Keratinocyte (primary cell): ENCODE data around the gene CST1. TPM values are rescaled to one million over a fixed set of nuclear protein-coding genes. Genes with fewer than 3 reads are reported as not detected.
"Not testable (repeated sequence)": the region's sequence is repeated elsewhere in the genome, so short reads cannot be mapped to it uniquely, and the experiment has no call there.

Experiments used
- DNase-seq: peaks from one replicate; pipeline ENCODE4 v3.0.0-alpha.2; 2011; ENCODE audit warnings: low read depth, missing footprints, low spot score
- FAIRE-seq: peaks from 2 replicates; lab custom pipeline; 2011; peaks lifted over from hg19 to GRCh38; lab: Jason Lieb, UNC
- H2AFZ ChIP-seq: 2 replicates; pipeline ENCODE4 v1.6.0; 2012; ENCODE audit warnings: low read length, control low read depth, inconsistent platforms; ENCODE audit not compliant: control insufficient read depth
- H3K27ac ChIP-seq: 2 replicates; pipeline ENCODE4 v1.5.1; 2011; ENCODE audit warnings: low read length; ENCODE audit not compliant: control insufficient read depth, insufficient read depth
- H3K27me3 ChIP-seq: 3 replicates; pipeline ENCODE4 v1.6.0; 2011; ENCODE audit warnings: low read length; ENCODE audit not compliant: control insufficient read depth, insufficient read depth; ENCODE audit errors: extremely low read depth
- H3K36me3 ChIP-seq, 2 experiments: 2 replicates in 1 of 2; 3 replicates in 1 of 2; pipeline ENCODE4 v1.5.1; 2011; ENCODE audit warnings: low read length in 2 of 2, mild to moderate bottlenecking in 1 of 2; ENCODE audit not compliant: control insufficient read depth in 2 of 2, insufficient read depth in 2 of 2; ENCODE audit errors: extremely low read depth in 1 of 2
- H3K4me1 ChIP-seq: 3 replicates; pipeline ENCODE4 v1.5.1; 2011; ENCODE audit warnings: low read length; ENCODE audit not compliant: control insufficient read depth, insufficient read depth; ENCODE audit errors: extremely low read depth
- H3K4me2 ChIP-seq: 3 replicates; pipeline ENCODE4 v1.6.0; 2011; ENCODE audit warnings: low read depth, low read length; ENCODE audit not compliant: control insufficient read depth, insufficient read depth; ENCODE audit errors: extremely low read depth
- H3K4me3 ChIP-seq, 3 experiments: fragments of 200-600 bp in 1 of 3; sonication (generic) in 1 of 3; 2 replicates in 2 of 3; 3 replicates in 1 of 3; pipeline ENCODE4 v1.5.1; 2011 to 2016; ENCODE audit warnings: low read length in 3 of 3, mild to moderate bottlenecking in 3 of 3, control low read depth in 2 of 3, inconsistent platforms in 1 of 3, low read depth in 1 of 3, mixed read lengths in 1 of 3, mixed run types in 1 of 3, moderate library complexity in 1 of 3; ENCODE audit not compliant: control insufficient read depth in 2 of 3, insufficient read depth in 2 of 3; ENCODE audit errors: extremely low read depth in 1 of 3
- H3K79me2 ChIP-seq: 2 replicates; pipeline ENCODE4 v1.6.0; 2012; ENCODE audit warnings: low read length; ENCODE audit not compliant: control insufficient read depth, insufficient read depth
- H3K9ac ChIP-seq: 3 replicates; pipeline ENCODE4 v1.6.0; 2011; ENCODE audit warnings: low read length; ENCODE audit not compliant: control insufficient read depth, insufficient read depth; ENCODE audit errors: extremely low read depth
- H3K9me1 ChIP-seq: 3 replicates; pipeline ENCODE4 v1.6.0; 2011; ENCODE audit warnings: low read length; ENCODE audit not compliant: control insufficient read depth, insufficient read depth; ENCODE audit errors: extremely low read depth
- H3K9me3 ChIP-seq: 2 replicates; pipeline ENCODE4 v1.5.1; 2012; ENCODE audit warnings: low read depth, low read length; ENCODE audit not compliant: control insufficient read depth
- H4K20me1 ChIP-seq: 3 replicates; pipeline ENCODE4 v1.6.0; 2011; ENCODE audit warnings: low read length; ENCODE audit not compliant: control insufficient read depth, insufficient read depth; ENCODE audit errors: extremely low read depth
- EZH2 ChIP-seq: IDR thresholded peaks from one replicate; pipeline ENCODE4 v1.6.1; 2012; ENCODE audit warnings: inconsistent platforms, mild to moderate bottlenecking, low read length, moderate library complexity
- dilution Hi-C: fragments of 300-500 bp; cut with MboI; formaldehyde crosslinking; loops from one replicate; pipeline ENCODE4 v1.7.0; 2020; ENCODE audit warnings: low sequenced_read_pairs; ENCODE audit not compliant: extremely low pct_ligation_motif_present
- polyA plus RNA-seq, 5 experiments: library from polyadenylated mRNA; depleted of rRNA in 3 of 5; stranded (reverse) in 3 of 5; stranded (forward) in 1 of 5; unstranded in 1 of 5; fragments of >200 nt; gene quantifications; 1 replicate in 1 of 5; 2 replicates in 3 of 5; 3 replicates in 1 of 5; pipeline versions ENCODE4 v1.2.1 to v1.2.3, GENCODE V29; 2011 to 2012; ENCODE audit warnings: missing spikeins in 2 of 5, low read depth in 1 of 5, low replicate concordance in 1 of 5
- TF ChIP-seq, protein P1 (sequence below), 3 experiments: IDR thresholded peaks in 1 of 3; conservative IDR thresholded peaks in 1 of 3; optimal IDR thresholded peaks in 1 of 3; 2 replicates in 2 of 3; 3 replicates in 1 of 3; pipeline versions ENCODE3 to v1.5.1; 2011; ENCODE audit warnings: low read length in 3 of 3, mild to moderate bottlenecking in 3 of 3, moderate library complexity in 2 of 3, control low read depth in 1 of 3, inconsistent platforms in 1 of 3; ENCODE audit not compliant: insufficient read depth in 2 of 3; ENCODE audit errors: extremely low read depth in 1 of 3

CST1 gene
- polyA plus RNA-seq, 1 donor (not counting 4 experiments of a cell fraction or from before 2014, with no cell fraction given), result not detected

- no peaks in the 10 kb centered on the region for H3K9me1 ChIP-seq
- no peak overlapping the region for H3K9ac ChIP-seq
- no peak for TF ChIP-seq EZH2
- TF ChIP-seq, protein P1, sequence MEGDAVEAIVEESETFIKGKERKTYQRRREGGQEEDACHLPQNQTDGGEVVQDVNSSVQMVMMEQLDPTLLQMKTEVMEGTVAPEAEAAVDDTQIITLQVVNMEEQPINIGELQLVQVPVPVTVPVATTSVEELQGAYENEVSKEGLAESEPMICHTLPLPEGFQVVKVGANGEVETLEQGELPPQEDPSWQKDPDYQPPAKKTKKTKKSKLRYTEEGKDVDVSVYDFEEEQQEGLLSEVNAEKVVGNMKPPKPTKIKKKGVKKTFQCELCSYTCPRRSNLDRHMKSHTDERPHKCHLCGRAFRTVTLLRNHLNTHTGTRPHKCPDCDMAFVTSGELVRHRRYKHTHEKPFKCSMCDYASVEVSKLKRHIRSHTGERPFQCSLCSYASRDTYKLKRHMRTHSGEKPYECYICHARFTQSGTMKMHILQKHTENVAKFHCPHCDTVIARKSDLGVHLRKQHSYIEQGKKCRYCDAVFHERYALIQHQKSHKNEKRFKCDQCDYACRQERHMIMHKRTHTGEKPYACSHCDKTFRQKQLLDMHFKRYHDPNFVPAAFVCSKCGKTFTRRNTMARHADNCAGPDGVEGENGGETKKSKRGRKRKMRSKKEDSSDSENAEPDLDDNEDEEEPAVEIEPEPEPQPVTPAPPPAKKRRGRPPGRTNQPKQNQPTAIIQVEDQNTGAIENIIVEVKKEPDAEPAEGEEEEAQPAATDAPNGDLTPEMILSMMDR (optimal IDR thresholded peaks at IDR 0.05 in 1 of 3, IDR thresholded peaks at IDR 0.05 in 1 of 3, conservative IDR thresholded peaks at IDR 0.05 in 1 of 3; ENCODE audit: extremely low read depth in 1 of 3, insufficient read depth in 2 of 3, low read length in 3 of 3), result no peak
- no peak overlapping the region for H2AFZ ChIP-seq
- FAIRE-seq, result no peak
- H3K9me3 ChIP-seq, result no peaks in the 10 kb centered on the region
- no peaks in the 10 kb centered on the region for H3K79me2 ChIP-seq
- H4K20me1 ChIP-seq, result no peaks in the 10 kb centered on the region
- dilution Hi-C loops, result no loop called here
- H3K4me2 ChIP-seq, result no peak overlapping the region
- H3K4me3 ChIP-seq, result no peak overlapping the region
- H3K36me3 ChIP-seq, result no peaks in the 10 kb centered on the region
- H3K27ac ChIP-seq, result no peak overlapping the region
- no peaks in the 10 kb centered on the region for H3K4me1 ChIP-seq
- DNase-seq, result no peak
- no peaks in the 10 kb centered on the region for H3K27me3 ChIP-seq
Measured at GRCh38 chr20:23763345-23763744, 12.6 kb upstream of the CST1 start.

DNA sequence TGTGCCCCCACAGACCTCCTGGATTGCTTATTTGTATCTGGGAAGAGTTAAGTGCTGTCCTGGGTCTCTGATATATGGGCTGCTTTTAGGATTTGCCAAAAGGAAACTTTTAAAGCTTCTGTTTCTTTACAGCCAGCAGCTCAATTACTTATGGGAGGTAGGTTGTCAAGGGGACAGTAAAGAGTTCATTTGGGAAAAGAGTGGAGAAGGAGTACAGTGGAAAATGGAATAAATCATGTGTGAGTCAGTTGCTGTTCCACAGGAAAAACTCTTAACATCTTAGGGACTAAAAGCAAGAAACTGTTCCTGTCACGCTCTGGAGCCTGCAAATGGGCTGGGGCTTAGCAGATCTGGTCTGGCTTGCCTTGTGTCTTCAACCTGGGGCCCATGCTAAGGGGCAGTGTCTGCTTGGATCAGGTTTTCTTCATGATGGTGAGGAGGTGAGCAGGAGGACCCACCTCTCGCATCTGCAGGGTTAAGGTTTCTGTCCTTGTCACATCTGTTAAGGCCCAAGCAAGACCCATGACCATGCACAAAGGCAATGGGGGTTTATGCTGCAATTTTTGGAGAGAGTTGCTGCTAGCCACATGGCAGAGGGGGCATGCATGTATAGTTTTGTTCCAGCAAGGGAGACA lies 8.7 kb upstream of the CST1 start:
- H3K4me2 ChIP-seq, result no peak overlapping the region
- no peaks in the 10 kb centered on the region for H3K4me1 ChIP-seq
- no peak overlapping the region for H3K9ac ChIP-seq
- H3K4me3 ChIP-seq, result no peak overlapping the region
- H2AFZ ChIP-seq, result no peak overlapping the region
- H3K27ac ChIP-seq, result no peak overlapping the region
- no peaks in the 10 kb centered on the region for H3K36me3 ChIP-seq
- no peaks in the 10 kb centered on the region for H3K9me1 ChIP-seq
- H3K9me3 ChIP-seq, result no peaks in the 10 kb centered on the region
- H4K20me1 ChIP-seq, result no peaks in the 10 kb centered on the region
- FAIRE-seq (no peak), DNase-seq (no peak)
- TF ChIP-seq, protein P1 (optimal IDR thresholded peaks at IDR 0.05 in 1 of 3, IDR thresholded peaks at IDR 0.05 in 1 of 3, conservative IDR thresholded peaks at IDR 0.05 in 1 of 3; ENCODE audit: extremely low read depth in 1 of 3, insufficient read depth in 2 of 3, low read length in 3 of 3), result no peak
- no peak for TF ChIP-seq EZH2
- dilution Hi-C loops, result no loop called here
- H3K79me2 ChIP-seq, result no peaks in the 10 kb centered on the region
- no peaks in the 10 kb centered on the region for H3K27me3 ChIP-seq

- H3K9me3 ChIP-seq, H3K27ac ChIP-seq, H4K20me1 ChIP-seq, H3K4me2 ChIP-seq, H3K36me3 ChIP-seq, H3K79me2 ChIP-seq, H3K4me3 ChIP-seq, H2AFZ ChIP-seq, H3K9me1 ChIP-seq, DNase-seq, H3K27me3 ChIP-seq, H3K4me1 ChIP-seq, H3K9ac ChIP-seq, dilution Hi-C loops, FAIRE-seq: not testable (repeated sequence)
Measured at GRCh38 chr20:23756792-23757191, 6.1 kb upstream of the CST1 start.

DNA sequence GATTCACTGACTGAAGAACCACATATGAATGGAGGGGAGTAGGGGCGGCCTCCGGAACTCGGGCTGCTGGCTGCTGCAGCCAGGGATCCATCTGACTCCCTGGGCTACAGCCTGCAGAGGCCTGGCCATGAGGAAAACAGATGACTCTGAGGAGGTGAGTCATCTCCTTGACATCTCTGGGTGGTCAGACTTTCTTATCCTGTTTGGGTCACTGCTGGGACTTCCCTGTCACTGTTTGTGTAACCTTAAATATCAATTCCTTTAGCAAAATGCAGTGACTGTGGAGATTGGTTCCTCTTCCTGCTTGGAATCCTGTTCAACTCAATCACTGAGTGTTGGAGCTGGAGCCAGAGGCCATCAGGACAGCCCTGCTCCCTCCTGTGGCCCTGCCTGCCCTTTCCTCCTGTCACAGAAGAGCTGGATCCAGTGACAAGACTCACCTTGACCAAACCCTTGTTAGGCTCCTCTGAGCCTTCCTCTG lies 4.4 kb upstream of the CST1 start:
- H3K4me2 ChIP-seq, H3K36me3 ChIP-seq, H3K9me3 ChIP-seq, H2AFZ ChIP-seq, DNase-seq, H3K79me2 ChIP-seq, H3K27ac ChIP-seq, H3K9me1 ChIP-seq, dilution Hi-C loops, H3K4me1 ChIP-seq, H3K4me3 ChIP-seq, FAIRE-seq, H4K20me1 ChIP-seq, H3K9ac ChIP-seq, H3K27me3 ChIP-seq: not testable (repeated sequence)
